ENCODE data around the gene RHOT1.
"Not testable (repeated sequence)": the region's sequence is repeated elsewhere in the genome, so short reads cannot be mapped to it uniquely, and the experiment has no call there.

Gene RHOT1

DNA sequence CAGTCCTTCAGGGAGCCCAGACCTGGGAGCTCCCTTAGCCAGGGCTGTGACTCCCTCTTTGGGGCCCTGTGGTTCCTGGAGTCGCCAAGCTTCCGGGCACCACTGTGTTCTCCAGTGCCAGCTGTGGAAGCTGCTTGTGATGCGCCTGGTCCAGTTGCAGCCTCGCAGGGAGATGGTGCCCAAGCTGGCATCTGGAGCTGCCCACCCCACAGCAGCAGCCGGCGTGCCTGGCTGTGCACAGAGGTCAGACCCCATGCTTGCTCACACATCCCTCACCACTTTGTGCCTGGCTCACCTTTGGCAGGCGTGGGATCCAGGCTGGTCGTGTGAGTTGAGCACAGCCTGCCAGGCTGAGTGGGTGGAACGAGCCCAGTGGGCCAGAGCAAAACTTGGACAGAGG is 18.2 kb downstream of the RHOT1 start:
- no peak for DNase-seq

DNA sequence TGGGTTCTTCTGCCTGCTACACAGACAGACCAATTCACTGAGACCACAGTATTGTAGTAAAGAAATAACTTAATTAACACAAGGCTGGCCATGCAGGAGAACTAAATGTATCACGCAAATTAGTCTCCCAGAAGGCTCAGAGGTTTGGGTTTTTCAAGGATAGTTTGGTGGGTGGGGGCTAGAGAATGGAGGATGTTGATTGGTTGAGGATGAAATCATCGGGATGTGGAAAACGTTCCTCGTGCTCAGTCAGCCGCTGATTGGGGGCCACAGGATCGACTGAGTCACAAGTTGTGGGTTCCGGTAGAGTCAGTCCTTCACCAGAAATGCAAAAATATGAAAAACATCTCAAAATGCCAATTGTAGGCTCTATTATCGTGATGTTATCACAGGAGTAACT is 18.7 kb downstream of the RHOT1 start:
- DNase-seq = no peak

DNA sequence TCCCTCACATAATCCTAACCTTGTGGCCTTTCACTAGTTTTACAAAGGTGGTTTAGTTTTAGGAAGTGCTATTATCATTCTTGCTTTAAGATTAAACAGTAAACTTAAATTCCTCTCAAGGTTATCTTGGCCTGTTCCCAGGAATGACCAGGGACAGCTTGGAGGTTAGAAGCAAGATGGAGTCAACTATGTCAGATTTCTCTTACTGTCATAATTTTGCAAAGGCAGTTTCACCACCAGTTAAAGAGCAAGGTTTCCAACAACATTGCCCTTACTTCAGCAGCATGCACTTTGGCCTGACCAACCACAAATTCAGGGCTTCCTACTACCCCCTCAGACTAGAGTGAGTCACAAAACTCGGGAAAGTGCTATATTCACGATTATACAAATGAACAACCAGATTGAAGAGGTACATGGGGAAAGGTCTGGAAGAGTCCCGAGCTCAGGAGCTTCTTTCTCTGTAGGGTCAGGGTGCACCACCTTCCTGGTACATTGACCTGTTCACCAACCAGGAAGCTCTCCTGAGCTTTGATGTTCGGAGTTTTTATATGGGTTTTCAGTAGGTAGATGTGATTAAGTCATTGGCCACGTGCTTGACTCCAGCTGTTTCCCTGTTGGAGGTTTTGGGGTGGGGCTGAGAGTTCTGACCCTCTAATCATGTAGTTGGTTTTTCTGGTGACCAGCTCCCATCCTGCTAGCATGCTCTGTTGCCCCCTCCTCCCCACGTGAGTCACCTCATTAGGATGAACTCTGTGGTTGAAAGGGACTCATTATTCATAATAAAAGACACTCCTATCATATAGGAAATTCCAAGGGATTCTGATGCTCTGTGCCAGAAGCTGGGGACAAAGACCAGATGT is 19.4 kb downstream of the RHOT1 start:
- DNase-seq = no peak

DNA sequence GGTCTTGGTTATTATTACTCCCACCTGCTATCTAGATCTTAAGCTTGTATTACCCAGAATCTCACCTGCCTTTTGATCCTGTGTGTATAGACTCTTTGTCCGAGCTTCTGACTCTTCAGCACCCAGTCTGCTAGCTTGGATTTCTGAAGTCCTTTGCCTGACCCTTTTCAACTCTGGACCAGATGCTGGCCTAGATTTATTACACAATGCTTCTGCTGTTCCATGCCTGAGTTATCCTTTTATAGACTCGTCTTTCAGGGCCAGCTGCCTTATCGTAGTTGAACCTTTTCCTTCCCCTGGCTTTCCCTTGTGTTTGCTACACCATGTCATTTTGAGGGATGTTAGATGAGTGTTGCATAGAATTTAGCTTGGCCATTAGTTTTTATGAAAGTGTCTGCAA is 32.6 kb downstream of the RHOT1 start:
- DNase-seq = no peak

DNA sequence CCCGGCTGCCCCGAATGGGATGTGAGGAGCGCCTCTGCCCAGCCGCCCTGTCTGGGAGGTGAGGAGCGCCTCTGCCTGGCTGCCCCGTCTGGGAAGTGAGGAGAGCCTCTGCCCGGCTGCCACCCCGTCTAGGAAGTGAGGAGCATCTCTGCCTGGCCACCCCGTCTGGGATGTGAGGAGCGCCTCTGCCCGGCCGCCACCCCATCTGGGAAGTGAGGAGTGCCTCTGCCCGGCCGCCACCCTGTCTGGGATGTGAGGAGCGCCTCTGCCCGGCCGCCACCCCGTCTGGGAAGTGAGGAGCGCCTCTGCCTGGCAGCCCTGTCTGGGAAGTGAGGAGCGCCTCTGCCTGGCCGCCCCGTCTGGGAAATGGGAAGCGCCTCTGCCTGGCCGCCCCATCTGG is 36.4 kb downstream of the RHOT1 start:
- not testable (repeated sequence) for DNase-seq

DNA sequence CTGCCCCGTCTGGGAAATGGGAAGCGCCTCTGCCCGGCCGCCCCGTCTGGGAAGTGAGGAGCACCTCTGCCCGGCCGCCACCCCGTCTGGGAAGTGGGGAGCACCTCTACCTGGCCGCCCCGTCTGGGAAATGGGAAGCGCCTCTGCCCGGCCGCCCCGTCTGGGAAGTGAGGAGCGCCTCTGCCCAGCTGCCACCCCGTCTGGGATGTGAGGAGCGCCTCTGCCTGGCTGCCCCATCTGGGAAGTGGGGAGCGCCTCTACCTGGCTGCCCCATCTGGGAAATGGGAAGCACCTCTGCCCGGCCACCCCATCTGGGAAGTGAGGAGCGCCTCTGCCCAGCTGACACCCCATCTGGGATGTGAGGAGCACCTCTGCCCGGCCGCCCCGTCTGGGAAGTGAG is 36.8 kb downstream of the RHOT1 start:
- not testable (repeated sequence) for DNase-seq

DNA sequence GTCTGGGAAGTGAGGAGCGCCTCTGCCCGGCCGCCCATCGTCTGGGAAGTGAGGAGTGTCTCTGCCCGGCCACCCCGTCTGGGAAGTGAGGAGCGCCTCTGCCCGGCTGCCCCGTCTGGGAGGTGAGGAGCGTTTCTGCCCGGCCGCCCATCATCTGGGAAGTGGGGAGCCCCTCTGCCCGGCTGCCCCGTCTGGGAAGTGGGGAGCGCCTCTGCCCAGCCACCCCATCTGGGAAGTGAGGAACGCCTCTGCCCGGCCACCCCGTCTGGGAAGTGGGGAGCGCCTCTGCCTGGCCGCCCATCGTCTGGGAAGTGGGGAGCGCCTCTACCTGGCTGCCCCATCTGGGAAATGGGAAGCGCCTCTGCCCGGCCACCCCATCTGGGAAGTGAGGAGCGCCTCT is 37.2 kb downstream of the RHOT1 start:
- DNase-seq = not testable (repeated sequence)

DNA sequence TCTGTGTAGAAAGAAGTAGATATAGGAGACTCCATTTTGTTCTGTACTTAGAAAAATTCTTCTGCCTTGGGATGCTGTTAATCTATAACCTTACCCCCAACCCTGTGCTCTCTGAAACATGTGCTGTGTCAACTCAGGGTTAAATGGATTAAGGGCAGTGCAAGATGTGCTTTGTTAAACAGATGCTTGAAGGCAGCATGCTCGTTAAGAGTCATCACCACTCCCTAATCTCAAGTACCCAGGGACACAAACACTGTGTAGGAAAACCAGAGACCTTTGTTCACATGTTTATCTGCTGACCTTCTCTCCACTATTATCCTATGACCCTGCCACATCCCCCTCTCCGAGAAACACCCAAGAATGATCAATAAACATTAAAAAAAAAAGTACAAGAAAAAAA is 38.0 kb downstream of the RHOT1 start:
- DNase-seq = not testable (repeated sequence)

DNA sequence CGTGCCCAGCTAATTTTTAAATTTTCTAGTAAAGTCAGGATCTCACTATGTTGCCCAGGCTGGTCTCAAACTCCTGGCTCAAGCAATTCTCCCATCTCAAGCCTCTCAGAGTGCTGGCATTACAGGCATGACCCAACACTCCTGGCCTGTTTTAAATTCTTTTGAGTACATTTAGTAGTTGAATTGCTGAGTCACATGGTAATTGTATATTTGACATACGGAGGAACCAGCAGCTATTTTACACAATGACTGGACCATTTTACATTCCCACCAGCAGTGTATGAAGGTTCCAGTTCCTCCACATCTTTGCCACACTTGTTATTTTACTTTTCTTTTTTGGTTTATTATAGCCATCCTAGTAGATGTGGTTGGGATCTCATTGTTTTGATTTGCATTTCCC is 43.6 kb downstream of the RHOT1 start:
- DNase-seq = no peak

DNA sequence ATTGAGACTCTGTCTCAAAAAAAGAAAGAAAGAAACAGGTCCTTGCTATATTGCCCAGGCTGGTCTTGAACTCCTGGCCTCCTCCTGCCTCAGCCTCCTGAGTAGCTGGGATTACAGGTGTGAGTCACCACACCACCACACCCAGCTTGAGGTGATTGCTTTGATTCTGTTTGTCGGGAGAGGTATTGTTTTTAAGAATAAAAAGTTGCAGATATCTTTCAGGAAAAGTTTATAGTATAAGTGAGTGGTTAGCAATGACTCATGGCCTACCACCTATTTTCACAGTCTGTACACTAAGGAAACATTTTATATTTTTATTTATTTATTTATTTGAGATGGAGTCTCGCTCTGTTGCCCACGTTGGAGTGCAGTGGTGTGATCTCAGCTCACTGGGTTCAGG is 45.0 kb downstream of the RHOT1 start:
- DNase-seq = no peak

DNA sequence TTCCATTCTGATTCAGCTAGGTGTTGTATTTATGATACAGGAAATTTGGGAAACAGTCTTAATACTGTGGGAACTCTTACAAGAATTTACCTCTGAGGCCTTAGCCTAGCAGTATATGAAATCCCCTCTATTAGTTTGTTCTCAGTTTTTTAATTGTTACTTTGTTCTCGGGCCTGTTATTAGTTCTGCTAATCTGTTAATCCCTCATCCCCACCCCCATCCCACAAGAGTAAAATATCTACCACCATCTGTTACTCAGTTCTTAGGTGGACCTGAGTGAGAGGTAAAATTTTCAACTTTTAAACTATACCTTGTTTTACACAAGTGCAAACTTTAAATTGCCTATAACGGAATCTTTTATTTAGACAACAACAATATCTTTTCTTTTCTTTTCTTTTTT is 47.0 kb downstream of the RHOT1 start:
- DNase-seq = no peak

DNA sequence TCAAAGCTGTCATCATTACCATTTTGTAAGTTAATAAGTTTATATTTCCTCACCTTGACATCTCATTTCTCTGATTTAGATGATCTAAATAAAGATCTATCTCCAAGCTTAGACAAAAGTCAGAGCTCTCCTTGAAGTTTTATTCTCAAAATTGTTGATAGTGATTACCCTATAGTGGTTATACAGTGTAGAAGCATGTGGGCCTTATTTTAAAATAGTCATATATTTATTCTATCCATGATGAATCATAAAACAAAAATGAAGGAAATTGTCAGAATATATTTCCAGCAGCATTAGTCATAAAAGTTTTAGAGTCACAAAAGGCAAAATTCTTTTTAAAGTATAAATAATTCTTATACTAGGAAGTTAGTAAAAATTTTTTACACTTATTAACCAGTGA is 49.0 kb downstream of the RHOT1 start:
- no peak for DNase-seq

DNA sequence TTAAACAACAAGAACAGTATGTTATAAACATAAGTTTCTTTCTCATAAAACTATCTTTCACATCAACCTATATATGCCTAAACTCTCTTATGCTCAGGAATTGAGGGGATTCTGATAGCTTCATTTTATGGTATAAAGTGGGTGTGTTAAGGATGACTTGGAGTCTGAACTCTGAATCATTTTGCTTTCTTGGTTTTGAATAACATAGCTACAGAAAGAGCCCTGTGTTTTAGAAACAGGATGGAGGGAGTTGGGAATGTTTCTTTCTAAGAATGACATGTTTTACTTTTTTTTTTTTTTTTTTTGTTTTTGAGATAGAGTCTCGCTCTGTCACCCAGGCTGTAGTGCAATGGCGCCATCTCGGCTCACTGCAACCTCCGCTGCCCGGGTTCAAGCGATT is 50.1 kb downstream of the RHOT1 start:
- no peak for DNase-seq

DNA sequence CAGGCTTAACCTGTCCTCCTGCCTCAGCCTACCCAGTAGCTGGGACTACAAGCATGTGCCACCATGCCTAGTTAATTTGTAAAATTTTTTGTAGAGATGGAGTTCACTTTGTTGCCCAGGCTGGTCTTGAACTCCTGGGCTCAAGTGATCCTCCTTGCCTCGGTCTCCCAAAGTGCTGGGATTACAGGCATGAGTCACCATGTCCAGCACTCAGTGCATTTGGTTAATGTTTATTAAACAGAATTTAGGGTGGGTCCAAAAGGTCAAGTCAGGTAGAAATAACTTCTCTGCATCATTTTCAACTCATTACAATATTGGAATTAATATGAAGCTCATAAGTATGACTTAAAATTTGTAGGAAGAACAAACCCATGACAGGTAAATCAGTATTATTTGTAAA is 55.7 kb downstream of the RHOT1 start:
- DNase-seq = no peak

DNA sequence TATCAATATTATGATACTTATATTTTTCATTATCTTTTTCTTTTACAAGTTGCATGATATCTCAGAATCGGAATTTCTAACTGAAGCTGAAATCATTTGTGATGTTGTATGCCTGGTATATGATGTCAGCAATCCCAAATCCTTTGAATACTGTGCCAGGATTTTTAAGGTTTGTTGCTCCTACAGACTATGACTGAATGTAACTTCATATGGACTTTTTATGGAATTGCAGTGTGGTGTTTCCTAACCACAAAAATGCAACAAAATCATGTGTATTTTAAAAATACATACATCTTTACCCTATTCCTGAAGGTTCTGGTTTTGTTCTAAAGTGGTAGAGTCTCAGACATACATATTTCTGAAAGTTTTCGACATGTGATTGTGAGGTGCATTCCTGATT is 64.6 kb downstream of the RHOT1 start:
- DNase-seq = no peak

DNA sequence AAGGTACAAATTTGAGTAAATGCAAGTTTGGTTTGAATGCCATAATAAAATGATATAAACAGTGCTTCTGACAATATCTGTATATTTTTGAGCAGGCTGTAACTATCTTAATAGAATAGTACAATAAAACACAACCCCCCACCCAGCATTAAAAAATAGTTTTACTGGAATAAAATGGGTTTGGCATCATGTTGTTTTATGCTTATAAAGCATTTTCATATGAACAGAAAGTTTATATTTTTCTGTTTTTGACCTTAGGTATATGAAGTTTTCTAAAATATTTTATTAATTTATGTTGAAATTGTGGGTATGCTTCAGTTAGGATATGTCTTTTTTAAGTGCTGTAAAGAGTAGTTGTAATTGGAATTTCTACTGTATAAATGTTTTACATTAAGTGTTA is 66.1 kb downstream of the RHOT1 start:
- no peak for DNase-seq

DNA sequence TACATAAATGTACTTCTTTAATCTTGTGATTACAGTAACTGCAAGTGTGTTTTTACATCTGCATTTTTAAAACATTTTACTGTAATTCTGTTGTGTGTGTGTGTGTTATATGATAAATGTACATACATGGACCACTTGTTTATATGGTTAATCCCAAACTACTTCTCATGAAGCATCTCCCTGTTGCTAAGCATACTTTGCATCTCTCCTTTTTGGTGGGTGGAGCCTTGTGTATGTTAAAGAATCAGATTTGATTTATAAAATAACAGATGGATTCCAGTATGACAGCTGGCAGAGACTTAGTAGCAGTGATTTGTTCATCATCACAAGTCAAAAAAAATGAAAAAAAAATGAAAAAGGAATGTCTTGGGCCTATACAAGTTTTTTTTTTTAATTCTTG is 67.3 kb downstream of the RHOT1 start:
- no peak for DNase-seq

DNA sequence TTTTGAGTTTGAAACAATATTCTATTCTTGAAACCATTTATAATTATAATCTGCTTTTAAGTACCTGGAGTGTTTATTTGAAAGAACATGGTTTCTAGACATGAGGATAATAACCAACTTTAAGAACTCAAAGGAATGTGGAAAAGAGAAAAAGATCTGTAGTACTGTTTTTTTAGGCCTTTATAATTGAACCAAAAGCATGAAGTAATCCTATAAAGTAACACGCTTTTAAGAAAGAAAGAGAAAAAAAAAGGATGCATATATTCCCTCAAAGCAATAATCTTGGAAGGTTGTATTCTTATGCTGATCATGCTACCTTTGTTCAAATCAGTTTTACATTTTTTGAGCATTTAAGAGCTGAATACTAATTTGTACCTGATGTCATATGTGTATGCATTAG is 69.4 kb downstream of the RHOT1 start:
- no peak for DNase-seq

DNA sequence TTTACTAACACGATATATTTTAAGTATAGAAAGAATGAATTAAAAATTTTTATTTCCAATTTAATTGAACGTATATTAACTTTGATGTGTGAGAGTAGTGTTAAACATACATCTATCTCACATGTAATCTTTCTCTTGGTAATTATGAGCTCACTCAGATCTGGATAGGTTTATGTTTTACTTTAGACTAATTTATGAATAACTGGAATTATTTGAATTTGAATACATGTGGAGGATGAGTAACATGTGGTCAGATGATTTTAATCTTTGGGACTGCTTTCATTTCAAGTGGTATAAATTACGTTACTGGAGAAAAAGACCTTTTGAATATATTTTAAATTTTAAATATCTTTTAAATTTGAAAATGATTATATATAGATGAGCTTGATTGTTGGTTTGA is 73.4 kb downstream of the RHOT1 start:
- DNase-seq = no peak

DNA sequence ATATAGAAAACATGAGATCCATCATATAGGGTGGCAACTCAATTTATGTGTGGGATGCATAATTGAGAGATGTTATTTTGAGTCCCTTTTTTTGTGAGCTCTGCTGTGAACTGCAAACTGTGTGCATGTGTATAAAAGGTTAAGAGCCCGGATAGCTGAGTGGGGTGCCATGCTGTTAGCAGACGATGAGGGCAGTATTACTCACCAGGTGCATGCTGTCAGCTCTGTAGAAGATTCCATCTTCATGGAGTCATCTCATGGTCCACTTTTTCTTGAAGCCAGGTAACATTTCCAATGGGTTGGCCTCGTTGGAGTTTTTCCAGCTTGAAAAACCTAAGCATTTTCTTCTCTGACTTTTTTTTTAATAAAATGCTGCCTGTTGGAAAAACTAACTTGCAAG is 80.3 kb downstream of the RHOT1 start:
- DNase-seq = no peak

DNA sequence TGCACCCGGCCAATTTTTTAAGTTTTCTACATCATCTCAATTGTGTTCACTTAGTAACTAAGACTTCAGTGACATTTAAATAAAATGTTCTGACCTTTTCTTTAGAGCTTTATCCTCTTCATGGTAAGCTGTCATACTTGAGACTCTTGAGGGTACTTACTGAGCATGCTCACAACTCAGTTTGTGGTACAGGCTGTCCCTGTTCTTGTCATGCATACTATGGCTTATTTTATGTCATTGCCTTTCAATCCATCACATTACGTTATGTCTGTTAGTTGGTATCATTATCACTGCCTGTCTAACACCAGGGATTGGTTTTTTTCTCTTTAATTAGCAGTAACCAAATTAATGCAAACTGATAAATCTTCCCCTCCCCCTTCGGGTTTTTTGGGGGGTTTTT is 81.4 kb downstream of the RHOT1 start:
- no peak for DNase-seq

DNA sequence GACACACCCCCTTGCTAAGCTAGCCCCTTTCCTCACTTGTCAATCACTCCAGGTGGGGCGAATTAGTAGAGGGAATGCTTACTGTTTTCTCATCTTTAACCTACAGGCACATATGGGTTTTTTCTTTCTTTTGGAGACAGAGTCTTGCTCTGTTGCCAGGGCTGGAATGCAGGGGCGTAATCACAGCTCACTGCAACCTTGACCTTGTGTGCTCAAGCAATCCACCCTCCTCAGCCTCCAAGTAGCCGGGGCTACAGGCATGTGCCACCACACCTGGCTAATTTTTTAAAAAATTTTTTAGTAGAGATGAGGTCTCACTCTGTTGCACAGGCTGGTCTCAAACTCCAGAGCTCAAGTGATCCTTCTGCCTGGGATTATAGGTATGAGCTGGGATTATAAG is 84.6 kb downstream of the RHOT1 start:
- DNase-seq = no peak

DNA sequence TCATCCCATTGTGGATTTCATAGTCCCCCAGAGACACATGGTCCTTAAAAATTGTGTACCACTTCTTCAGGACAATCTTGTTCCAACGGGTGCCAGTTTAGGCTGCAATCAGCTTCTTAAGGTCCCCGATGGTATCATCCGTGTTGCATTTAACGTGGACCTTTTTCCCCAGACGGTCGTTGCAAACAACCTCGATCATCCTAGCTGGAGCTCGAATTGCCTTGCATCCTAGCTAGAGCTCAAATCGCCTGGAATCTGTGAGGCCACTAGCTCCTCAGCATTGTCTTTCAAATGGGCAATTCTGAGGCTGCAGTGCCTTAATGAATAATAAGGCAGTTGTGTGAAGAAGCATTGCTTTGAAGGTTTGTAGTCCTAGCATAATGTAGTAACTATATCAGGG is 85.6 kb downstream of the RHOT1 start:
- DNase-seq = no peak

DNA sequence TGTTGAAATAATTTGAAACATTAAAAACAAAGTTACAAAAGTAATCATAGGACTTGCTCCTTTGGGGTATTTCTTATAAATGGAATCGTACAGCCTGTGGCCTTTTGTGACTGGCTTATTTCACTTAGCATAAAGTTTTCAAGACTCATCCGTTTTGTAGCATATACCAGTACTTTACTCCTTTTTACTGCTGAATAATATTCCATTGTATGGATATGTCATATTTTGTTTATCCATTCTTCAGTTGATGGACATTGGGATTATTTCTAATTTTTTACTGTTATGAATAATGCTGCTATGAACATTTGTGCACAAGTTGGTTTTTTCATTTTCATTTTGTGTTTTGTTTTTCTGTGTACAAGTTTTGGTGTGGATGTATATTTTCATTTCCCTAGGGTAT is 93.3 kb downstream of the RHOT1 start:
- DNase-seq = no peak

DNA sequence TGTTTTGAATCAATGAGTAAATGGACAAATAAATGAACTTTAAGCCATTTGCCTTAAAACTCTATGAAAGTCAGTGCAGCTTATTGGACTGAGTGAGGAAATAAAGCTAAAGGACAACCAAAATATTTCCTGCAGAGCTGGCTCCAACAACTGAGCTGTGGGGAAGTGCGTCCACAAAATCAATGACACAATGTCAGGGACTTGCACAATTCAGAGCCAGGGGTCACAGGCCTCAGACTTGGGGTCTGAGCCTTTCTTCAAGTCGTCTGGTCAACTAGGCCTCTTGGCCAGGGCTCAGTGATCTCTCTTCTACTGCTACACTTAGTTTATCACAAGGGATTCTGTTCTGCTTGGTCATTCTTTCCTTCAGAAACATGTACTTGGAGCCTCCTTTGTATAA is 97.2 kb downstream of the RHOT1 start:
- no peak for DNase-seq
